GM19238 (cell line): Measurements from ENCODE around the gene MCM10.

Source experiments
- DNase-seq: peaks from one replicate; pipeline ENCODE4 v3.0.0; 2011; ENCODE audit warnings: low spot score; ENCODE audit not compliant: insufficient read length

Gene MCM10

DNA sequence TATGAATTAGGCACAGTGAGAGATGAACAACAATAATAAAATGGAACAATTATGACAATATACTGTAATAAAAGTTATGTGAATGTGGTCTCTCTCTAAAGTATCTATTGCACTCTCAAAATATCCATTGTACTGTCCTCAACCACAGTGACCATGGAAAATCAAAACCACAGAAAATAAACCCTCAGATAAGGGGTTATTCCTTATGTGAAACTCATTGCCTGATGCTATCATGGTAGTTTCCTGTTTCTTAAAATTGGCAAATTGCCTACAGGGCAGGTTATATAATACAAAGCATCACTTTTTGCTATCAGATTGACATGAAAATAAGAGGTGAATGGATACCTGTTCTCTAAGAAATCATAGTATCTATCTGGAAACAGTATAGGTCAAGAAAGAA is 3.8 kb downstream of the MCM10 start:
- DNase-seq, result no peak

DNA sequence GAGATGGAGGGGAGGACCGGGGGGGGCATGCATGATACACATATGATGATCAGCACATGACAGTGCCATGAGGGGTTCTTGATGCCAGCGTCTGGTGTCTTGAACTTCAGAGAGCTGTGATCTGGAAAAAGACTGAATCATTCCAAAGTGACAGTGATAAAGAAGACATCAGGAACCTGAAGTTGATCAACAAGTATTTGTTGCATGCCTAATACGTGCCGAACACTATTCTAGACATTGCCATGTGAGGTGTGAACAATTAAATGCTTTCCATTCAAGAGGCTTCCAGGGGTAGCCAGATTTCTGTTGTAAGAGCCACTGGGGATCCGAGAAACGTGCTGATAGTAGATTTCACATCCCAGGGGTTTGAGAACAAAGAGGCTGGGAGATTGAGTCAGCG is 6.2 kb downstream of the MCM10 start:
- DNase-seq, result no peak

DNA sequence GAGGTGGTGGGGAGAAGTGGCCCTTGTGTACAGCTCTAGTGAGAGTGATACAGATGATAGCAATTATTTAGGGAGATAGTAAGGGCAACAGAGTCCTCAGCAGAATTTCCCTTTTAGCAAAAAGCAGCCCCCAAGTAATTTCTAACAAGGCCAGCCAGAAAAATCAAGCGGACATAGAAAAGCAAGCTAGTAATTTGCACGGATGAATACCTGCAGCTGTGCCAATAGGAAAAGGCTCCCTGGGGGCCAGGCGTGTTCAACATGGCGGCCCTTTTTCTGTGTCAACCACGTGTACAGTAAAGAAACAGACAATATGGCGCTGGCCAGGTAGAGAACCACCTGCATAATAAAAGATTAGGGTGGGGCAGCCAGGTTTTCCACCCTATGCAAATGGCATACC is 7.4 kb downstream of the MCM10 start:
- no peak for DNase-seq

DNA sequence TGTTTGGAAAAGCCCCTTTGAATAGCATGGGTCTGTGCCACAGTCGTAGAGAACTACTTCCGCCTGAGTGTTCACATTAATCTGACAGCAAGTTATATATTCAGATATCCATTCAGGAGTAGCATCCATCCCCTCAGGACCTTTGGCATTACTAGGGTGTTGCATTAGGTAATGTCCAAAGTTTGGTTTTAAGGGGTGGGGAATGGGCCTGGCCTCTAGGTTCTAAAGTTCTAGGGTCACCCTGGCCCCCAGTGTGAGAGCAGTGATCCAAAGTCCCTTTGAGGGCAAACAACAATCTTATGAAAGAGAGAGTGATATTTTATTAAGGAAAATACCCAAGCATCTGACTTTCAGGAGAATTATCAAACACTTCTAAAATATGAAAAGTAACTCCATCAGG is 12.3 kb downstream of the MCM10 start:
- DNase-seq, result no peak

DNA sequence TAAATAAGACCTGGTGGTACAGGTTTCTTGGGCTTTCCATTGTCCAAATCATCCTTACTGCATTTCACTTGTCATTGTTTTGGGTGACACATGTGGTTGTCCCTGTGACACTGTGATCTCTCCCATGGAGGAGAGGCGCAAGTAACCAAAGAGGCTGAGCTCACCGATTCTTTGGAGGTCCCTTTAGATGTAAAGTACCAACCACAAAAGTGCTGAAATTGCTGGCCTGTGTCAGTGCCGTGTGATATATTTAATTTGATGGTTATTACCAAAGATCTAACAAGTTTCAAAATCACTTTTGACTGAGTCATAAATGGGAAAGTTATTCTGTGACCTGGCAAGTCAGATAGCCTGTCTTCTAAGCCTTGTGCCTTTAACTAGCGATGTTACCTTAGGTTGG is 19.4 kb downstream of the MCM10 start:
- DNase-seq, result no peak

GRCh38 chr10:13182424-13182823 is 21.1 kb downstream of the MCM10 start:
- DNase-seq, result no peak

- no peak for DNase-seq
These were observed 22.3 kb downstream of the MCM10 start for GRCh38 chr10:13183625-13184024.

- DNase-seq, result no peak
These were observed 22.9 kb downstream of the MCM10 start for GRCh38 chr10:13184276-13184675.

DNA sequence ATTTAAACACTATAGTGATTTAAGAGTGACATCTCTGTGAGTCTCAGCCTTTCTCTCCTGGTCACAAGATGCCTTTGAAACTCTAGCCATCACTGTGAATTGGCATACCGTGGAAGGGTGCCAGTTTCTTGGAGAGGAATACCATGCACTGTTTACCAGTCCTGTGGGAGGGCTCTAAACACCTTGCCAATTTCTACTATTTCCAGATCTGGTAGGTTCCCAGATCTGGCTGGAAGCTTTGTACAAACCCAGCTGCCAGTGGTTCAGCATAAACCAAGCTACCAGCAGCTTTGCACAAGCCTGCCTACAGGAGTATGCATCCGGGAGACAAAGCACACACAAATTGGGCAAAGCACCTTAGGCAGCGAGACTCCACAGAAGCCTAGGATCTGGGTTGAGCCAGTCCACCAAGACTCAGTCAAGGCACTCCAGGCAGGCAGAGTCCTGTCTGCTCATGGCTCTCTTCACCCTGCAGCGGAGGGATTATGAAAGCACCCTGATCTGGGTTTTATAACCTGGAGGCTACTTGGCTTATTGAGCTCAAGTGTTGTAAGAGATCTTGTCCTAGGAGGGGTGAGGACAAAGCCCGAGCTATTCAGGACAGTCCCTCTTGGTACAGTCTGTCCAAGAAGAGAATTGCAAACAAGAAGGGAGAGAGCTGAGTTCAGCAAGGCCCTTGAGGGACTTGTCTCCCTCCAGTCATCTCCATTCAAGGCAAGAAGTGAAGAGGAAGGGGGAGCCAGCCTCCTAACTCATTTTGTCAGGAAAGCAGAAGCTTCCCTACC is 23.6 kb downstream of the MCM10 start:
- DNase-seq, result no peak

DNA sequence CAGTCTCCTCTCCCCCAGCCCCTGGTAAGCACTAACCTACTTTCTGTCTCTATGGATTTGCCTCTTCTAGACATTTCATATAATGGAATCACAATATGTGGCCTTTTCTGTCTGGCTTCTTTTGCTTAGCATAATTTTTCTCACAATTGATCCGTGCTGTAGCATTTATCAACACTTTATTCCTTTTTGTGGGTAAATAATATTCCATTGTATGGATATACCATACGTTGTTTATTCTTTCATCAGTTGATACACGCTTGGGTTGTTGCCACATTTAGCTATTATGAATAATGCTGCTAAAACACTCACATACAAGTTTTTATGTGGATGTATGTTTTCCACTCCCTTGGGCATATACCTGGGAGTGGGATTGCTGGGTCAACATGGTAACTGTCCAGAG is 25.8 kb downstream of the MCM10 start:
- no peak for DNase-seq

GRCh38 chr10:13188593-13188992 is 27.2 kb downstream of the MCM10 start:
- no peak for DNase-seq

- DNase-seq, result no peak
These were observed 28.6 kb downstream of the MCM10 start for GRCh38 chr10:13189961-13190360.

GRCh38 chr10:13190816-13191215 is 29.5 kb downstream of the MCM10 start:
- no peak for DNase-seq

GRCh38 chr10:13191362-13191761 is 30.0 kb downstream of the MCM10 start:
- no peak for DNase-seq

DNA sequence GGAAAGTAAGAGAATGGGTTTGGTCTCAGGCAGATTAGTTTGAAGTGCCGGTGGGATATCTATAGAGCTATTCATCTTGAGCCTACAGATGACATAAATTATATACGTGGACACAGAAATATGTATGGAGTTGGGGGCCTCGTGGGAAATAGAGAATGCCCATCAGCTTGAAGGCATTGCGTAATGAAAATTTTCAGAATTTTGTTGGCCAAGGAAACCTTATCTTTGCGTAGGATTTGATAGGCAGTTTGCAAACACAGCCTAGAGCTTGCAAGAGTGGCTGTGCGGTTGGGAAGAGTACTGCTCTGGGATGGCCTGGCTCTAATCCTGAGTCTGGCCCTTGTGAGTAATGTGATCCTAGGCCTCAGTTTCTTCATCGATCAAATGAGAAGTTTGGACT is 32.3 kb downstream of the MCM10 start:
- no peak for DNase-seq

GRCh38 chr10:13195016-13195415 is 33.7 kb downstream of the MCM10 start:
- no peak for DNase-seq

GRCh38 chr10:13201132-13201531 is 39.8 kb downstream of the MCM10 start:
- DNase-seq, result no peak

- DNase-seq, result no peak
These were observed 44.7 kb downstream of the MCM10 start for GRCh38 chr10:13206091-13206490.

- DNase-seq, result no peak
These were observed 45.4 kb downstream of the MCM10 start for GRCh38 chr10:13206546-13207443.

DNA sequence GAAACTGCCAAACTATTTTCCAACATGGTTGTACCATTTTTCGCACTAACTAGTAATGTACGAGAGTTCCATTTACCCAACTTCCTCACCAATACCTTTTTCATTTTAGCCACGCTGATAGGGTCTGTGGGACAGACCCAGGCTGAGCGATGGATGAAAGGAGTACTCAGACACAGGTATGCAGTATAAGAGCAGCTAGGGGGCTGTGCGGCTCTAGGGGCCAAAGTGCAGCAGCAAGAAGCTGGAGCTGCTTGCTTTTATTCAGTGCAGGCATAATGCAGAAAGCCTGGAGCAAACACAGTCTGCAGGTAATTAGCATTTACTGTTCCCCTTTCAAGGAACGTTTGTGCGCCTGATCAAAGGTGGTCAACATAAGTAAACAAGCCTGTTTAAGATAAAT is 51.8 kb downstream of the MCM10 start:
- DNase-seq, result no peak

DNA sequence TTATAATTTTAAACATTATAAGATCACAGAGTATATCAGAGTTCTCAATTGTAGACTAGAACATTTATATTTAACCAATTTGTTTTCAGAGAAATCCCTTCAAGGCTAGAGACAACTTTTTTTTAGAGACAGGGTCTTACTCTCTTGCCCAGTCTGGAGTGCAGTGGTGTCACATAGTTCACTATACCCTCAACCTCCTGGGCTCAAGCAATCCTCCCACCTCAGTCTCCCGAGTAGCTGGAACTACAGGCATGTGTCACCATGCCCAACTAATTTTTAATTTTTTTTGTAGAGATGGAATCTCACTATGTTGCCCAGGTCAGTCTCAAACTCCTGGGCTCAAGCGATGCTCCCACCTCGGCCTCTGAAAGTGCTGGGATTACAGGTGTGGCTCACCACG is 57.5 kb downstream of the MCM10 start:
- no peak for DNase-seq
